Germinal center (tissue), 1 donor: ENCODE results near the gene PIMREG.

Experiments
- DNase-seq: peaks from one replicate; pipeline ENCODE4 v3.0.0; 2012; ENCODE audit warnings: mixed read lengths, low spot score

PIMREG gene, protein sequence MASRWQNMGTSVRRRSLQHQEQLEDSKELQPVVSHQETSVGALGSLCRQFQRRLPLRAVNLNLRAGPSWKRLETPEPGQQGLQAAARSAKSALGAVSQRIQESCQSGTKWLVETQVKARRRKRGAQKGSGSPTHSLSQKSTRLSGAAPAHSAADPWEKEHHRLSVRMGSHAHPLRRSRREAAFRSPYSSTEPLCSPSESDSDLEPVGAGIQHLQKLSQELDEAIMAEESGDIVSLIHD

GRCh38 chr17:6443692-6444570 lies at the start of gene PIMREG:
PIMREG (plus strand) TSS chr17:6444455; CDS start chr17:6445111, 656 bp downstream.
- peak; percentile 94 for DNase-seq

GRCh38 chr17:6398955-6399354 lies 45.3 kb upstream of the PIMREG start:
- DNase-seq: no peak

GRCh38 chr17:6402258-6402657 lies 42.0 kb upstream of the PIMREG start:
- DNase-seq: no peak

DNA sequence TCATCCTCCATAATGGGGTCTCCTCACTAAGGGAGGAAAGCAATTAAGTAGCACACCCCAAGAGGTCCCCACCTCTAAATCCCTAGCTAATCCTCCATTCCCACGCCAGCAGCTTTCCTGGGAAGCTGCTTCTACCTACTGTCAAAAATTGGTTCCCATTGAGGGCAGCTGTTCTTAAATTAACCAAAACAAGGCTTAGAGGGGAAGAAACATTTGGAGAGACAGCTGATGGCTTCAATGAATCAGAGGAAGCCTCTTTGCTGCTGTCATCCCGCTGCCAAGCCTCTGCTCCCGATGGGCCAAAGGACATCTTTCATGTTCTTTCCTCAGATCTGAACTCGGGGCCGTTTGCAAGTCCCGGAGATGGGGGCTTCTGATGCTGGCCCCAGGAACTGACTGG lies 36.0 kb upstream of the PIMREG start:
- no peak for DNase-seq

GRCh38 chr17:6408735-6409134 lies 35.5 kb upstream of the PIMREG start:
- DNase-seq: no peak

- peak; percentile 42 for DNase-seq
Measured at GRCh38 chr17:6413065-6413464, 31.2 kb upstream of the PIMREG start.

DNA sequence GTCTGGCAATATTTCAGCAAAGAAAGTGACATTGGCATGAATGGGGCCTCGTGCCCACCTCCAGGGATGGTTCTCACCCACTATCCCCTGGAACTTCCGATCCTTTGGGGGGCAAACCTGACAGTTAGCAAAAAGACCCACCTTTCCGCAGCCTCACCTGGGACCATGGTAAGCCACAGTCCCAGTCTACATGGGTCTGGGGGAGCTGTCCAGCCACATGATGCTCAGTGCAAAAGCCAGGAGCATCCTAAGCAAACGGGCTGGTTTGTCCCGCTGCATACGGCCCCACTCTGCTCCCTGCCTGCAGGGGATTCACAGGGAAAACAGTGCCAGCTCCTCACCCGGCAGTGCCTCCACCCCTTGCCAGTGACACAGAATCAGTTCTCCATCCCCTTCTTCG lies 28.6 kb upstream of the PIMREG start:
- no peak for DNase-seq

DNA sequence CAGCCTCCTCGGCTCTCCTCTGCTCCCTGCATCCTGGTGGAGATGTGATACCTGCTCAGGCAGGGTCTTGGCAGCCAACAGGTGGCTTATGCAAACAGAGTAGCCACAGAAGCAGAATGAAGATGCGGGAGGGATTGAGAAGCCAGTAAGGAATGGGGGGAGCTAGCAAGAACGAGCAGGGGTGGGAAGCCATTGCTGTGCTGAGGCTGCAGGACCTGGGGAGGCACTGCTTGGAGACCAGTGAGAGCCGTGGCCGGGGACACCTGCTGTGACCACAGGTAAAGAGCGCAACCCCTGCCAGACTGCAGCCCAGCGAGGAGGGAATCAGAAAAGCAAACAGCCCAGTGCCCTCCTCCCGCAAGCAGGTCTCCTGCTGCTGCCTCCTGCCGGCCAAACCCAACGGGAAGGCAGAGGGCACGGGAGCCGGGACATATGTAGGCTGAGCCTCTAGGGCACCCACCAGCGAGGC lies 24.0 kb upstream of the PIMREG start:
- DNase-seq: no peak

DNA sequence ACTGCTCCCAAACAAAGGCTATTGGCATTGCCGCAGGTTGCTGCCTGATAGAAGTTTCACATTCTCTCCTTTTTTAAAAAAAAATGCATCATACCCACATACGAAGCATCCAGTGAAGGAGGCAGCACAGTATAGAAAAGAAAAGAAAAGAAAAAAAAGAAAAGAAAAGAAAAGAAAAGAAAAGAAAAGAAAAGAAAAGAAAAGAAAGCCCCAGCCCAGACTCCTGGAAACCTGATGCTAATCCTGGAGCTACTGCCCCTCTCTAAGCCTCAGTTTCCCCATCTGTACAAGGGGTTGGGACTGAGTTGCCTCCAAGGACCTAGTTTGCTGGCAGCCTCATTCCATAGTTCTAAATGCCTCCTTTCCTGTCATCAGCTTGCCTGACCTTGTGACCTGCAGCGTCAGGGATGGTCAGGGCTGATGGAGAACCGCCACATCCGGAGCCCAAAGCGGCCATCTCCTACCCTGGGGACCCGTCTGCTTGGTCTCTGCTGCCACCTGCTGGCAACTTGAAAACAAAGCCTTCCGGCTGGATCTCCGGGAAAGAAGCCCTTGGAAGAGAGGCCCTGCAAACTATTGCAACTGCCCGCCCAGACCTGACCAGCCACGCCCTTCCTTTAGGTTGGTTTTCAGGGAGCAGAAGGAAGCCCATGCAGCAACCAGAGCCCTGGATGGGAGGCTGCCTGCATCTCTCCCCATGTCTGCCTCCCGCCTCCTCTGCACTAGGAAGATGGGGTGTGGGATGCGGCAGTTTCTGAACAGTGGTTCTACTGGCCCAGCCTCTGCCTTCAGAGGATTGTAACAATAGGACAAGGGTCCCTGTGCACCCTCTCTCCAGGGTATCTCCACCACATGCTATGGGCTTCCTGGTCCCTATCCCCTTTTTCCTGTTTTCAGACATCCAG lies 22.3 kb upstream of the PIMREG start:
- DNase-seq: peak; percentile 74

DNA sequence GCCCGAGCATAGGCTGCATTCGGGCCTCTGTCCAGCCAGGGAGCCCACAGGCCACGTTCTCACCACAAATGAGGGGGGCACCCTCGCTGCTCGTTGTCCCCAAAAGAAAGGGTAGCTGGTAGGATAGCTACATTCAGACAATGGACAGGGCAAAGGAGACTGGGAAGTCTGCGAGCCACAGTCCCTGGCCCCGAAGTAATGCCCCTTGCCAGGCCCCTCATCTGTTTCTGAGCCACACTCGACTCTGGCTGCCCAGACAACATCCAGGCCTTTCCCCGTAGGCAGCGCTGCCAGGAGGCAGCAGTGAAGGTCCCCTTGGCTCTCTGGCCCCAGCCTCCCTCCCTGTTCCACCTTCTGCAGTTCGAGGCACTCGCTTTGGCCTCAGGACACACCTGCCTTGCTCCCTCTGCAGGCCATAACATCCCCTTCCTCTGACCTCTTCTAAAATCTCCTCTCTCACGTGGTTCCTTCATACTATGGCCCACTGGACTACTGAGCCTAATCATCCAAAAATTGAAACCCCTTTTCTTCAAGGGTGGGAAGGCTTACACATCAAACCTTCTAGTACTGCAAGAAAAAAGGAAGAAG lies 21.5 kb upstream of the PIMREG start:
- DNase-seq: no peak

DNA sequence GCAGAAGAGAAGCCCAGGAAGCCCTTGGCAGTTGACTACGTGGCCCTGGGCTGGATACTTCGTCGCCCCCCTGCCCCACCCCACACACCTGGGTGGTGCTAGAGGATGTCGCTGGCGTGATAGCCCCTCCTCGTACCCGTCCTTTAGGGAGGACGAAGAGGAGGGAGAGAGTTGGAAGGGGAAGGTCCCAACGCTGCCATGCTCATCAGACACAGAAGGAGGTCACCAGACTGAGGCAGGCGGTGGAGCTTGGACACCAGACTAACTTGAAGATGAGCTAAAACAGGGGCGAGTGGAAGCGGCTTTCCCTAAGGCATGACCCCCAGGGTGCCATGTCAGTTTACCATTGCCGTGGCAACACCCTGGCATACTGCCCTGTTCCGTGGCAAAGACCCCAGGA lies 20.3 kb upstream of the PIMREG start:
- DNase-seq: no peak

DNA sequence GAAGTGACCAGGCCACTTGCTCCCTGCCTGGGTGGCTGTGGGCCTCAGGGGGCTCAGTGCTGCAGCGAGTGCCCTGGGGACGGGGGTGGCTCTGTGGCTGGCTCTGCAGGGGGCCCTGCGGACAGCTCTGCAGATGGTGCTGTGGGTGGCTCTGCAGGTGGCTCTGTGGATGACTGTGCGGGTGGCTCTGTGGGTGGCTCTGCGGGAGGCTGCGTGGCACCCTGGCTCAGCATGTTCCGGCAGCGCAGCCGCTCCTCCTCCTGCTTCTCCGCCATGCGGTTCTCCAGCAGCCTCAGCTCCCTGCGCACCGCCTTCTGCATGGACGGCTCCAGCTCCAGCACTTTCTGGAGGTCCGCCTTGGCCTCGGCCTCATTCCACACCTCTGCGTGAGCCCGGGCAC lies 18.8 kb upstream of the PIMREG start:
- DNase-seq: no peak

- DNase-seq: no peak
Measured at GRCh38 chr17:6426356-6427101, 17.7 kb upstream of the PIMREG start.

DNA sequence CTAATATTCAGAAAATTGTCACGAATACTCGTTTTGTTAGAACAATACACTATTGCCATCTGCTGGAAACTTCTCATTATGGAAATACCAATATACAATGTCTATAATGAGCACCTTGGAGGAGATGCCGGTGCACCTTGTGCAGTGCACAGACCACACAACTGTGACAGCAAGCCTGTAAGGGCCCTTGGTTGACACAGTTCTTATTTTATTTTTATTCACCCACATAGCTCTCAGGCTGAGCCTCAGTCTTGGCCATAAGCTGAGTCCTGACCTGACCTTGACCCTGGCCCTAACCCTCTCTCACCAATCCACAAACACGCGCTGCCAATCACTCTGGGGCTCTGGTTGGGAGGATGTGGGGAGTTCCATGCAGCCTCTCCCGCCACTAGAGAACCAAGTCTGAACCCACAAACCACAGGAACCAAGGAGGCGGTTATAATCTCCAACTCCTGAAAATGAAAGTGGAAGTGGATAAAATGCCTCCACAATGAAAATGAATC lies 16.9 kb upstream of the PIMREG start:
- DNase-seq: no peak

GRCh38 chr17:6428207-6428965 lies 15.9 kb upstream of the PIMREG start:
- no peak for DNase-seq

- DNase-seq: no peak
Measured at GRCh38 chr17:6429266-6429665, 15.0 kb upstream of the PIMREG start.

DNA sequence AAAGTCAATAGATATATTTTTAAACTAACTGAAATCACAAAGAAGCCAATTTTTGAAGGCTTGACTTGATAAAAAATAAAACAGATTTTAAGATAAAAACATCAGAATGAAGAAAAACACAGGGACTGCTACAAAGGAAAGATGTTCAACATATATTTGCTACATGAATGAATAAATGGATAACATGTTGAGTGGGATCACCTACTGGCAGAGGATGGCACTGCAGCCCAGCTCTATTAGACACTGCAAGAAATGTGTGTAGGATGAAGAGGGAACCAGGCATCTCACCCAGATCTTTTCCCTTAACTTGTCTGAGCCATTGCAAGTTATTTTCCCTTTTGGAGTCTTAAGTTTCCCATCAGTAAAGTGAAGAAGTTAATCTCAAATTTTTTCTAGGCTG lies 13.5 kb upstream of the PIMREG start:
- no peak for DNase-seq

DNA sequence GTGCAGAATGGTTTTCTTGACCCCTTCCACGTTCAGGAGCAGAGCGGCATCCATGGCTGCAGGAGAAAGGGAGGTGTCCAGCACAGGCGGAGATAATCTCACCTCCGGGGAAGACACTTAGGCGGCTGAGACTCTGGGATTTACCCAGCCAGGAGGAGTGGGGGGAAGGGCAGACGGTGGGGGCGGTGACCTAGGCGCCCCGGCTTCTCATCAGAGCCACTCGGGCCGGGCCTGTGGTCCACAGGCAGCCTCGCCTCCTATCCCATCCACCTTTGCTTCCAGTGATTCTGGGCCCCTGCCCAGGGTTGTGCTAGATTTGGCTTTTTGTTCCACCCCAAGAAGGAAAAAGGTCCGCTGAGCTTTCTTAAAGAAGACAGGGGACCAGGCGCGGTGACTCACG lies 9.2 kb upstream of the PIMREG start, which contains the start of gene AIPL1:
Gene AIPL1, minus strand, starts transcription at position 71 of the 400 bp plus-strand sequence. Its CDS starts 17 bp downstream, at position 54.
- no peak for DNase-seq

- peak; percentile 75 for DNase-seq
Measured at GRCh38 chr17:6435968-6436367, 8.3 kb upstream of the PIMREG start.

DNA sequence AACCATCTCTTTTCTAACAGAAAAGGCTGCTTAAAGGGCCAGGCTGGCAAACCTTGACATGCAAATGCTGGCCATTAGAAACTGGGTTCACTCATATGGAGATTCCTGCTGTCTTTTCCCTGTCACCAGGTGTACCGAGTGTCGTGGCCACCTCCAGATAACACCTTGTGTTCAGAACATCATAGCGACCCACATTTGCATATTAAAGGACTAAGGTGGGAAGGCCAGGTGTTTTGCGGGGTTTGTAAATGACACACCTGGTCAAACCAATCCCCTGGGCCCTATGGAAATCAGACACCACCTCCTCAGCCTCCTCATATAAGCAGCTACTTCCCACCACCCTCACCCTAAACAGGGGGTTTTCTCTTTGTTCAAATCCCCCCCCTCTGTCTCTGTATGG lies 6.8 kb upstream of the PIMREG start:
- no peak for DNase-seq
